Suppressor macrophage (primary cell): ENCODE measurements around the gene TMEM132C.
"Not testable (repeated sequence)": the region's sequence is repeated elsewhere in the genome, so short reads cannot be mapped to it uniquely, and the experiment has no call there.

Experiments used
- DNase-seq, 4 experiments: peaks; one replicate each; pipeline ENCODE4 v3.0.0-alpha.2; 2020 to 2022
- total RNA-seq, 17 experiments: gene quantifications; one replicate each; lab custom pipeline; 2026; ENCODE audit warnings: mixed read lengths in 6 of 17, inconsistent platforms in 3 of 17; lab: John Stamatoyannopoulos, UW

TMEM132C gene
- 0 to 1.3 (median 0) reads per million in 17 experiments for total RNA-seq

DNA sequence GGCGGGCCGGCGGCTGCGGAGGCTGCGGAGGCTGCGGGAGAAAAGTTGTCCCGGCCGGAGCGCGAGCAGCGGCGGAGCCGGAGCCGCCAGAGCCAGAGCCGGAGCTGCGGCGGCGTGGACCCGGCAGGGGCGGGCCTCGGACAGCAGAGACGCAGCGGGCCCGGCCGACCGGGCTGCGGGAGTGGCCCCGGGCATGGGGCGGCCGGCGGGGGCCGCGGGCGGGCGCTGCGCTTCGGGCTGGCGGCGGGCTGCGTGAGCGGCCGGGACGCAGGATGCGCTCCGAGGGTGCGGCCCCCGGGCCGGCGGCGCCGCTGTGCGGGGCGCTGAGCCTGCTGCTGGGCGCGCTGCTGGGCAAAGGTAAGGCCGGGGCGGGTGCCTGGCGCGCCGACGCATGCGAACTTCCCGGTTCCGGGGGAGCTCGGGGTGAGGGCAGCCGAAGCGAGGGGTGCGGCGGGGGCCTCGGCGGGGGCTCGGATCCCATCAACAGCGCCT, at the start of gene TMEM132C:
Gene TMEM132C, plus strand, starts transcription at position 40 of the 492 bp plus-strand sequence. Its CDS starts 233 bp downstream, at position 273.
- DNase-seq: no peak

DNA sequence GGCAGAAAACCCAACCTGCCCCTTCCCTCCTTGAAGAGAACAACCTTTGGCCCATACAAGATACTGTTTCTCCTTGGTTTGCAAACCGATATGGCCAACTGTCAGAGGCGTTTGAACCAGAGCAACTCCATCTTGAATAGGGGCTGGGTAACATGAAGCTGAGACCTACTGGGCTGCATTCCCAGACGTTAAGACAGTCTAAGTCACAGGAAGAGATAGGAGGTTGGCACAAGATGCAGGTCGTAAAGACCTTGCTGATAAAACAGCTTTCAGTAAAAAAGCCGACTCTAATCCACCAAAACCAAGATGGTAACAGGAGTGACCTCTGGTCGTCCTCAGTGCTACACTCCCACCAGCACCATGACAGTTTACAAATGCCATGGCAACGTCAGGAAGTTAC, 42.7 kb upstream of the TMEM132C start:
- no peak for DNase-seq

DNA sequence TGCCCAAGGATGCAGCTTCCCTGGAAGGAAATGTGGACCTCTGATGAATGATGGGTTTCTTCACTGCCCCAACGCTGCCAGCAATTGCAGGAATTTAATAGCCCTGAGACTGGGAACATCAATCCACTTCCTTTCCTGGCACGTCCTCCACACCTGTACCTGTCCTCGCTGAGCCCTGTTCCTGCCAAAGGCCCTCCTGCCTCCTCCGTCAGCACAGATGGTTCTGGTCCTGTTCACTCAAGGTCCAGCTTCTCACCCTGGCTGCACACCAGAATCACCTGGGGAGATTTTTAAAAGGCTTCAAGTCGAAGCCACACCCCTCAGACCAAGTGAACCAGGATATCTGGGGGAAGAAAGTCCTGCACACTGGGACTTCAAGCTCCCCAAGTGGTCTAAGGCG, 38.4 kb upstream of the TMEM132C start:
- no peak for DNase-seq

DNA sequence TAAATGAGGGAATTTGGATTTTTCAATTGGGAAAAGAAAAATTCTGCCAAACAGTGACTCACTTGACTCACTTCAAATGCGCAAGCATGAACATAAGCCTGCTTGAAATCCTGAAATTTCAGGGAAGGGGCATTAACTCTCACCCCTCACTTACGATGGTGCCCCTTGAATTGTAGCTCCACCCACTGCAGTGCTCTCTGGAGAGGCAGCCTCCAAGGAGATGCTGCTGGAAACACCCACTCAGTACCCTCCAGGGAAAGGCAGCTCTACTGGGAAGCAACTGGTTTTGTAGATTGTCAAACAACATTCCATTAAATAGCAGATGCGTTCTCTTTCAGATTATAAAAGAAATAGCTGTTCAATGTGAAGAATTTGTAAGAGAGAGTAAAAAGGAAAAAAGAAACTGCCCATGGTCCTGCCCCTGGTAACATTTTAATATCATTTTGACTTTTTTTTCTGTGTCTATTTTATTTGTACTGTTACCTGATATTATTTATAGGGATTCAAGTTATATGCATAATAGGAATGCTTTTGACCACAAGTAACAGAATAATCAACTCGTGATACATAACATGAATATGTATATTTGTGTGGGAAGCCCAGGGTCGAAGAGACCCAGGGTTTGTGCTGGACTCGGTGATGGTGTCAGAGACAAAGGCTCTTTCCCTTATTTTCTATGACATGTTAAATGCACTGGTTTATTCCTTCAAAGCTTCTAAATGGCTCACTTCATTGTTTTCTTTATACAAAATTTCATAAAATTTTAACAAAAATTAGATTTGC, 31.1 kb upstream of the TMEM132C start:
- no peak for DNase-seq

DNA sequence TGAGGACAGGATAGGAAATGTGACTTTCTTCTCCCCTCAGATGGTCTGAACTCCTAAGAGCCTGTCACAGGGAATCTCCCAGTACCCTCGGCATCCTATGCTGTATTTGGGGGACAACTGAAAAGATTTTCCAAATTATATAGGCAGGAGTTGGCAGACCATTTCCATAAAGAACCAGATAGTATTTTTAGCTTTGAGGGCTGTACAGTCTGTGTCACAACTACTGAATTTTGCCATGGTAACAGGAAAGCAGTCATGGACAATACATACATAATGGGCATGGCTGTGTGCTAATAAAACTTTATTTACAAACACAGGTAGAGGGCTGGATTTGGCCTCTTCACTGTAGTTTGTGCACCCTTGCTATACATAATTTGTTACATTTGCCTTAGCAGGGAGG, 30.4 kb upstream of the TMEM132C start:
- no peak for DNase-seq

DNA sequence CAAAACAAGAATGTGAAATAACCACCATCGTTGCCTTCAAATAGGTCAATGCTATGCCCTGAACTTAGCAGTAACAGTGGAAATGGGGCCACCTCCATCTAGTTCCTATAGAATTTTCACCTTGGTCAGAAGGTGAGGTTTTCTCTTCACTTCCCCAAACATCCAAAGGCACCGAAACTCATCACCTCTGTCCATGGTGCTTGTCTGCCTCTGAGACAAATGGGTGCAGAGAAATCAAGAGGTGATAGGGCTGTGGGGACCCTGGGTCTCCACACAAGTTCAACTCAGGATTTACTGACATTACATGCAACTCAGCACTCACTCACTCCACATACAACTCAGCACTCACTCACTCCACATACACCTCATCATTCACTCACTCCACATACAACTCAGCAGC, 26.2 kb upstream of the TMEM132C start:
- DNase-seq: no peak

DNA sequence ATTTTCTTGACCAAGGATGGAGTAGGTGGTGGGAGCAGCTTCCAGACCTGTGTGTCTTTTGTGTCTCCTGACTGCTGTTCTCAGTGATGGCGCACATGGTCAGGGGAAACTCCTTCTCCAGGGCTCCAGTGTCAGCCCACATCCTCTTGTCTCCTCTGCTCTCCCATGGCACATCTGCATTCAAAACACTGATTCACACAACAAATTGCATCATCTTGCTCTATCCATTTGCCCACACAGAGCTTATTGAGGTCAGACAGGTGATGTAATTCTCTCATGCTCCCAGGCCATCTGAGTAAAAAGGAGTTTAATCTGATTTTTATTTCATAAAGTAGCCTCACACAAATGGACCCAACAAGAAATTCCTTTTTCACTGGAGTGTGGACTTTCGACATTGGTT, 21.8 kb upstream of the TMEM132C start:
- no peak for DNase-seq

DNA sequence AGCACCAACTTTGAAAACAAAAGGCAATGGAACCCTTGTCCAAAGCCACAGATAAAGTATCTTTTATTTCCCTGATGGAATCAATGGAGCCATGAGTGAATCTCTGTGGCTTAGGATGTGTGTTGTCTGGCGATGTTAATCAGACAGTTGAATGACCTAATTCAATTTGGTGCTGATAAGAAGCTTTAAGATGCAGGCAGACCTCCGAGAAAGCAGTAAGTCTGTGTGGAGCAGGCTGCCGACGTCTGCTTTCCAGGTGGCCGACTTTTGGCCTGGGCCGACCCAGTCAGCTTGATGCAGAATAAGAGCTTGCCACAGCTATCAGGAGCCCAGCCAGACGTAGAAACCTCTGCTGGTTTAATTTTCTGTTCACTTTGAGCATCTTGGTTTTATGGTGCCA, 21.1 kb upstream of the TMEM132C start:
- no peak for DNase-seq

DNA sequence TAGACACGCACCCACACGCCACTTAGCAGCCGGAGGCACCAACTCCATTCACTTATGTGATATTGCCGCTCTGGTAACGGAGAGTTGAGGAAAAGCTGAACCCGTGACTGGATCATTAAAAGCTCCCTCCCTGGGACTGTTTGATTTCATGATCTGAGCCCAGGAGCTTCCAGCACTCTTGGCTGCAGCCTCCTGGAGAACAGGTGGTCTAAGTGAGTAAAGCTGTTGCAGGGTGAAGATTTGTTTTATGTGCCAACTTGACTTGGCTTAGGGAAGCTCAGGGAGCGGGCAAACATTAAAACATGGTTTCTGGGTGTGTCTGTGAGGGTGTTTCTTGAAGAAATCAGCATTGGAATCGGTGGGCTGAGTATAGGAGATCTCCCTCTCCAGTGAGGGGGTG, 16.9 kb upstream of the TMEM132C start:
- no peak for DNase-seq

DNA sequence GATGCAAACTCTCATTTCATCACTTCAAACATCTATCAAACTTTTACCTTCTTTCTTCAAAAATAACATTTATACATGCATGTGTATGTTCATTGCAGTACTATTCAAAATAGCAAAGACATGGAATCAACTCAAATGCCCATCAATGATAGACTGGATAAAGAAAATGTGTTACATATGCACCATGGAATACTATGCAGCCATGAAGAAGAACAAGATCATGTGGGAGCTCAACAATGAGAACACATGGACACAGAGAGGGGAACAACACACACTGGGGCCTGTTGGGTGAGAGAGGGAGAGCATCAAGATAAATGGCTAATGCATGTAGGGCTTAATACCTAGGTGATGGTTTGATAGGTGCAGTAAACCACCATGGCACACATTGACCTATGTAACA, 13.1 kb upstream of the TMEM132C start:
- DNase-seq: not testable (repeated sequence)

DNA sequence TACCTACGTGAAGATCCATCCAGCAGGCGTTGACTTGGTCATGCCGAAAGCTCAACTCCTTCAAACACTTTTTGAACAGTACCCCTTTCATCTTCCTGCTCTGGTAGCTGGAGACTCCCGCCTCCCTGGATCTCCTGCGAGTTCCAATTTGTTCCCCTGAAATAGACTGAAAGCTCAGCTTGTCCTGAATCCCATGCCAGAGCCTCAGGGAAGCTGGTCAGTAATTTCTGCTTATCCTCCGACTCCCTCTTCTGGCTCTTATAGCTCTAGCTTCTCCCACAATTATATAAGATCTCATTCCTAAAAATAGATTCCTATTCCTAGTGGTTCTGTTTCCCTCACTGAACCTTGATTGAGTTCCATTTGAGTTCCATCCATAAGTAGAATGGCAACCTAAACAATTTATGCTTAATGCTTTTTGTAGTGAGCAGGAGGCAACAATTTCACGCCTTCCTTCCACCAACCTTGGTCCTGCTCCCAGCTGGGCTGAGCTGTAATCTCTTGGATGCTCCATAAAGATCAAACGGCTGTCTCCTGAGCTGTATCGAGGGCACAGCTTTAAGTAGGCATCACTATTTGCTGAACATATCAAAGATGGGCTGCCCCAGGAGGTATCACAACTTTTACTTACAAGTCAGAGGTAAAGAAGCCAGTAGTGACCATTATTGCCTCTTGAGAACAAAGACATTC, 8.0 kb upstream of the TMEM132C start:
- no peak for DNase-seq

DNA sequence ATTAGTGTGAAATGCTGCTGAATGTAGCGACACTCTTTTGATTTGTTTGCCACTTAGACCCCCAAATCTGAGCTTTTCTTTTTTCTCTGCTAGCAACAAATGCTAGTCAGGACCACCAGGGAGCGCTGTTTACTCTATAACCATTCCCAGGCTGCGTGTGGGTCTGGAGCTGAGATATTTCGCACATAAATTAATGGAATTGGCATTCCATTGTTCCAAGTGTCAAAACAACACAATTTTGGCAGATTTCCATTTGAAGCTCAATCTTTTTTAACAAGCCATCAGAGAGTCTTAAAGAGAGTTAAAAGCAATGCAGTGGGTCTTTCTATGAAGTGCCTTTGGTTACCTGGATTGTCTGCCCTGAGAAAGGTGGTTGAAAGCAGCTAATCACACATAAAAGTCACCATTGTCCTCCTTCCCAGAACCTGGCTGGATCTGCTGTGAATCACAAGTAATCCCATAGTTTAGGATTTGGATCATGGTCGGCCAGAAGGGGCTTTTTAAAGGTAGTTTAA, 7.4 kb upstream of the TMEM132C start:
- DNase-seq: peak; percentile 9 to 37 (median 27)

DNA sequence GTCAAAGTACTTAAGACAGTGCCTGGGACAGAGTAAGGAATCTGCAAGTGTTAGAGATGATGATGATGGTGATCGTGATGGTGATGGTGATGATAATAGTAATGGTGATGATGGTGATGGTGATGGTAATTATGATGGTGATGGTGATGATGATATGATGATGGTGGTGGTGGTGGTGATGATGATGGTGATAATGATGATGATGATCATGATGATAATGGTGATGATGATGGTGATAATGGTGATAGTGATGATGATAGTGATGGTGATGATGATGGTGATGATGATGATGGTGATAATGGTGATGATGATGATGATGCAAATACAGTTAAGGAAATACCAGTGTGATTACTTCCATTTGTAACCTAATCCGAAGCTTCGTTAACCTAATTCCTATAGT, 5.2 kb upstream of the TMEM132C start:
- no peak for DNase-seq

DNA sequence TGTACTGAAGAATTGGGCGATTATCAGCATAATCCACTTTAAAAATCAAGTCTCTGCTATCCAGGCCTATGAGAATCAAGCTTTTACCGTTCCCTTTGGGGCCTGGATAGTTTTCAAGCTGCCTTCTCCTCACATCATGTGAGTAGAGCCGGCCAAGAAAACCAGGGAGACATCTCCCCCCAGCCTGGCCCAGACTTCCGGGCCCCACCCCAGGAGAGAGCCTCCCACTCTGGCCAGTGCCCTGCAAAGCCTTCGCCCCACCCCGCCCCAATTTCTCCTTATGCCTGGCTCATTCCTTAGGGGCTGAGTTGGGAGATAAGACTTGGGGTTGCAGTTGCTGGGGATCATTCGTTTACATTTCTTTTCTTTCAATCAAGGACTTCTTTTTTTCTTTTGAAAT, 1.4 kb upstream of the TMEM132C start:
- no peak for DNase-seq

DNA sequence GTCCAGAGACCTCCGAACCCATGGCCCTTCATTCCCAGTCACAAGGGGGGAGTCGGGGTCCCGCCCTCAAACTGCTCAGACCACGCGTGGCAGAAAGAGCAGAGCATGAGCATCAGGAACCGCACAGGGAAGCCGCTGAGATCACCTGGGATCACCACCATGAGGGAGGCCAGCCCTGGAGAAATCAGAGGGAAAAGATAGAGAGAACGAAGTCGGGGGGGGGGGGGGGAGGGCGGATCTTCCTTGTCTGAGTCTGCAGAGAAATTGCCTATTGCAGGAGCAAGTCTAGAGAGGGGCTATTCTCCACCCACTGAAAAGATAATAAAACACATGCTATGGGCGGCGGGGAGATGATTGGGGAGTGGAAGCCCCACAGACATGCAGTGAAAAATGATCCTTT, 884 bp upstream of the TMEM132C start:
- DNase-seq: no peak

DNA sequence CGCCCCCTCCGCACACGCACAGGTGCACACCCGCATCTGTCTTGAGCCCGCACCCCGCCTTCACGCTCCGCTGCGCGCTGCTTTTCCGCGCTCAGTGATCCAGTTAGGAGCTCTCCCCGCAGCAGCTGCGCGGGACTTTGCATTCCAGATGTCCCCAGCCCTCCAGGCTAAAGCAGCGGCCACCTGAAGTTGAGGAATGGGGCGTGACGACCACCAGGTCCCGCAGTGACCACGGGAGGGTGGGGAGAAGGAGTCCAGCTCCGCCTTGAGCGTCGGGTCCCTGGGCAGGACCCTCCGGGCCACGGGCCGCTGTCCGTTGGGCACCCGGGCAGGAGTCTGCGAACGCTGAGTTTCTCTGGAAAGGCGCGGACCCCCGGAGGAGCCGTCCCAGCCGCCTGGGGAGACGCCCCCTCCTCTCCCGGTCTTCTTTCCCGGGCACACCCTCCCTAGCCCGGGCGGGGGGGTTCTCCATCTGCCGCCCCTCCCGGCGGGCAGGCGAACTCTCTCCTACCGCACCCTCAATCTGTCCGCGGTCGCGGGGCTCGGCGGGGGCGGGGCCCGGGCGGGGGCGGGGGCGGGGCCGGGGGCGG, 334 bp upstream of the TMEM132C start:
- DNase-seq: no peak

DNA sequence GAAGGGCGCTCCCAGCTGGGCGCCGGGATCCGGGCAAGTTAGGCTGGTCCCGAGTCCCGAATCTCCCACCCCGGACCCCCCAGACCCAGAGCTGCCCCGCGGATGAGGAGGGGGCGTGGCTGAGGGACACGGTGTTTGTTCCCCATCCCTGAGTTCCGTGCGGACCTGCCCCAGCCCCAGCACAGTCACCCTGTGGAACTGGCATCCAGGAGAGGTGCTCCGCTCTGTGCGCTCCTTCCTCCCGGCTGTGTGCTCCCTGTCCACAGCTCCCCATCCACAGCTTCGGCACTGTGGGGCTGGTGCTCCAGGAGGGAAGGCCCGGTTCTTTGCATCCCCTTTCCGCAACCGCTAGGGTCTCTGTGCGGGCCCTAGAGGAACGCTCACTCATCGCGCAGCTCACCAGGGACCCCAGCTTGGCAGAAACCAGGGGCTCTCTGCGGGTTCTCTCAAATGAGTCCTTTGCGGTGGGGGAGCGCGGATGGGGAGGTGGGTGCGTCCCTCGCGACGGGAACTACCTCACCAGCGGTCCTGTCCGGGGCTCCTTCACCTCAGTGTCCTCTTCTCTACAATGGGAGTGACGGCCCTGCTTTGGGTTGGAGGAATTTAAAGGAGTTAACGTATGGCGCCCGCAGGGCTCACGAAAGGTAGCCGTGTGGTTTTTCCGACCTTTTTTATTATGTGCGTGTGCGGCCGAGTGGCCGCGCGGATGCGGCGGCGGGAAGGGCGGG, 845 bp downstream of the TMEM132C start:
- no peak for DNase-seq

DNA sequence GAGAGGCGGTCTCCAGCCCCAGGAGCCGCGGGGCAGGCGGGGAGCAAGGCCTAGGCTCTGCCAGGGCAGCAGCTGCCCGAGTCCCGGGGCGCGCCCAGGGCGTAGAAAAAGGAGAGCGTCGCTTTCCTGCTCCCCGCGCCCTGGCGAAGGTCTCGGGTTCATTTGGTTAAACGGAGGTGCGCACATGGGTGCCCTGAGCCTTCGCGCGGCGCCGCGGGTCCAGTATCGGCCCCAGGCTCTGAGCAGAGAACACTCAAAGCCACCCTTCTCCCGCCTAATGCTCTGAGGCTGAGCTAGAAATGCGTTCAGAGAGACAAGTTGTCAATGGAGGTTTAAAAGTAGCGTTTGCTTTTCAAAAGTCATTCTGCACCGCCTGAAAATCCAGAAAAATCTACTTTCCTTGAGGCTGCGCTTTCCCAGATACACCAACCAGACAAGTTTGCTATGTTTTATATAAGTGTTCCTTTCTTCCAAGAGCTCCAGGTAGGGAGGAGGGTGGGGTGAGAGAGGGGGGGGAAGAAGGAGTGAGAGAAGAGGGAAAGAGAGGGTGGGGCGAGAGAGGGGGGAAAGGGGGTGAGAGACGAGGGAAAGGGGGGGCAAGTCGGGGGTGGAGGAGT, 1.5 kb downstream of the TMEM132C start:
- no peak for DNase-seq

DNA sequence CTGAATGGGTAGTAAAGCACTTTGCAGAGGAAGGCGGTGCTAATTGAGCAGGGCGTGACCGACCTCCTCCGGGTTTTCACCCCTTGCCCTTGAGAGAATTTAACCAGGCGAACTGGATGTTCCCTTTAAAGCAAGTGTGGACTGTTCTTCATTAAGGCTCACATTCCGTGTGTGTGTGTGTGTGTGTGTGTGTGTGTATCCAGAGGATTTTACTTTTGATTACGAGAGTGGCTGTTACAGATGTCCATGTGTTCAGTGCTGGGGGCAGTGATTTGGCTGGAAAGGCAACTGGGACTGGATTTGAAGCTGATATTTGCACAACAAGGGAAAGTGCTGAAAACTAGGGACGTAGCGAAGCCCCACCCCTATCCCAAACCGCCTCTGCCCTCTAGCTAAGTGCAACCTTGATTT, 2.2 kb downstream of the TMEM132C start:
- DNase-seq: no peak

DNA sequence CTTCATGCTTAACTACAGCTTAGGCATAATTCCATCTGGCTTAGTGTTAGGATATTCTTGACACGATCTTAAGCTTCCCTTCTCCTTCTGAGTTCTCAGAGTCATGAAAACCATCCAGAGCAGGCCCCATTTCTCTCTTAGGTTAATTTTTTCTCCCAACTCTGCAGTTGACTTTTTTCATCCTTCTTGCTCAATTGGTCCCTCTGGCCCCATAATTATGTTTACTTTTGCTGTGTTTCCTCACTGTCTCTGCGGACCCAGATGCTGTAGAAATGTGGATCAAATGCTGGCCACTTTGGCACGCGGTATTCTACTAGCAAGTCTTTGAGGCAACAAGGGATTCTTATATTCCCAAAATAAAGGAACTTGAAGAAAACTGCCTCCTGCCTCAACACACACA, 9.5 kb downstream of the TMEM132C start:
- DNase-seq: no peak

DNA sequence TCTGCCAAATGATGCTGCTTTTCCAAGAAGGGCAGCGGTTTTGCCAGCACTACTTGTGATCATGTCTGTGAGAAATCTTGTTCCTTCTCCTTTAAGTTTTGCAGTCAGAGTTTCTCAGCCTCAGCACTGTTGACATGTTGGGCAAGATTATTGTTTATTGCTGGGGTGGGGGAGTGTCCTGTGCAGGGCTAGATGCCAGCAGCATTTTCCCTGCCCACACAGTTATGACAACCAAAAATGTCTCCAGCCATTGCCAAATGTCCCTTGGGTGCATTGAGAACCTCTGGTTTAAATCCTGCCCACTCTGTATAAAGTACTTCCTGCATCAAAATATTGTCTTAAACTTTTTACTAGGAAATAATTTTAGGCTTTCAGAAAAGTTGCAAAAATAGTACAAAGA, 20.0 kb downstream of the TMEM132C start:
- peak in 2 of 4 experiments; percentile 6 to 18 for DNase-seq

DNA sequence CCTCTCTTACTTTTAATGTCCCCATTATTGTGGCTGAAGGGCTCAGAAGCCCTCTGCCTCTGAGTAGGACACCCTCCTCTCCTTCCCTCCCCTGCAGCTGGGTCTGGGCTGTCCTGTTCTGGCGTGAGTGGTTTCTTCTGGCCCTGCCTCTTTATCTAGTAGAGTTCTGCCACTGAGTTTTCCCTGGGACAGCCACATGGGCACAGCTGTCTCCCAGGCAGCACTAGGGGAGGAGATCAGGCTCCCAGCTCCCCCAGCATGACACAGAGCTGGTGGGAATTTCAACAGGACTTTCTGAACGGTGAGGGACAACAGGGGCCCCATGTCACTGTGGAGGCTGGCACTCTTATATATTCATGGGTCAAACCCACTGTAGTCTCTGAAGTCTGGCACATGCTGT, 21.4 kb downstream of the TMEM132C start:
- DNase-seq: no peak
